Measurements from ENCODE around the gene GSTA1.

Gene GSTA1

GRCh38 chr6:52741872-52742271 lies 61.7 kb downstream of the GSTA1 start:
- no peak overlapping the region for H3K27ac ChIP-seq
- TF ChIP-seq ZFX (IDR thresholded peaks at IDR 0.05; ENCODE audit: borderline replicate concordance) (no peak), CTCF (IDR thresholded peaks at IDR 0.05) (no peak)
